Vagina (tissue), 2 donors: ENCODE measurements around the gene DHX38.

Experiments
- POLR2A ChIP-seq, 2 donors: fragments of 450-650 bp; IDR thresholded peaks; one replicate each; pipeline ENCODE4 v1.6.1; 2017; ENCODE audit warnings: antibody characterized with exemption in 2 of 2, mild to moderate bottlenecking in 2 of 2, moderate library complexity in 2 of 2
- TF ChIP-seq, protein P1 (sequence below), 3 experiments: fragments of 450-650 bp in 2 of 3; fragments of 200-600 bp in 1 of 3; sonication (generic) in 1 of 3; IDR thresholded peaks; one replicate each; pipeline ENCODE4 v1.5.1; 2017 to 2019; ENCODE audit warnings: antibody characterized with exemption in 3 of 3, mild to moderate bottlenecking in 2 of 3, moderate library complexity in 2 of 3

- TF ChIP-seq, protein P1, sequence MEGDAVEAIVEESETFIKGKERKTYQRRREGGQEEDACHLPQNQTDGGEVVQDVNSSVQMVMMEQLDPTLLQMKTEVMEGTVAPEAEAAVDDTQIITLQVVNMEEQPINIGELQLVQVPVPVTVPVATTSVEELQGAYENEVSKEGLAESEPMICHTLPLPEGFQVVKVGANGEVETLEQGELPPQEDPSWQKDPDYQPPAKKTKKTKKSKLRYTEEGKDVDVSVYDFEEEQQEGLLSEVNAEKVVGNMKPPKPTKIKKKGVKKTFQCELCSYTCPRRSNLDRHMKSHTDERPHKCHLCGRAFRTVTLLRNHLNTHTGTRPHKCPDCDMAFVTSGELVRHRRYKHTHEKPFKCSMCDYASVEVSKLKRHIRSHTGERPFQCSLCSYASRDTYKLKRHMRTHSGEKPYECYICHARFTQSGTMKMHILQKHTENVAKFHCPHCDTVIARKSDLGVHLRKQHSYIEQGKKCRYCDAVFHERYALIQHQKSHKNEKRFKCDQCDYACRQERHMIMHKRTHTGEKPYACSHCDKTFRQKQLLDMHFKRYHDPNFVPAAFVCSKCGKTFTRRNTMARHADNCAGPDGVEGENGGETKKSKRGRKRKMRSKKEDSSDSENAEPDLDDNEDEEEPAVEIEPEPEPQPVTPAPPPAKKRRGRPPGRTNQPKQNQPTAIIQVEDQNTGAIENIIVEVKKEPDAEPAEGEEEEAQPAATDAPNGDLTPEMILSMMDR (IDR thresholded peaks at IDR 0.05) = no peak
- no peak for TF ChIP-seq POLR2A (IDR thresholded peaks at IDR 0.05)
These were observed 7.5 kb downstream of the DHX38 start for GRCh38 chr16:72101195-72101594.
